HEK293 (cell line): ENCODE measurements around the gene CYB5R3.

Source experiments
- KLF17 ChIP-seq: fragments of 450-650 bp; formaldehyde crosslinking; IDR thresholded peaks from 2 replicates; pipeline ENCODE4 v1.5.1; 2016; ENCODE audit warnings: missing biosample characterization, missing genetic modification characterization
- KLF9 ChIP-seq: fragments of 450-650 bp; formaldehyde crosslinking; IDR thresholded peaks from 2 replicates; pipeline ENCODE4 v1.5.1; 2016; ENCODE audit warnings: missing biosample characterization, missing genetic modification characterization, low read depth
- PRDM10 ChIP-seq: fragments of 450-650 bp; formaldehyde crosslinking; IDR thresholded peaks from 2 replicates; pipeline ENCODE4 v1.5.1; 2016; ENCODE audit warnings: missing biosample characterization, missing genetic modification characterization
- SP2 ChIP-seq: fragments of 450-650 bp; formaldehyde crosslinking; IDR thresholded peaks from 2 replicates; pipeline ENCODE4 v1.5.1; 2016; ENCODE audit warnings: missing biosample characterization, missing genetic modification characterization
- YY1 ChIP-seq: fragments of 450-650 bp; formaldehyde crosslinking; IDR thresholded peaks from 2 replicates; pipeline ENCODE4 v1.5.1; 2018; ENCODE audit warnings: missing biosample characterization, missing genetic modification characterization
- ZBTB1 ChIP-seq: fragments of 450-650 bp; formaldehyde crosslinking; IDR thresholded peaks from 2 replicates; pipeline ENCODE4 v1.5.1; 2016; ENCODE audit warnings: missing biosample characterization, missing genetic modification characterization
- ZBTB10 ChIP-seq: fragments of 450-650 bp; formaldehyde crosslinking; IDR thresholded peaks from 2 replicates; pipeline ENCODE4 v1.5.1; 2016; ENCODE audit warnings: missing biosample characterization, missing genetic modification characterization
- ZBTB17 ChIP-seq: fragments of 450-650 bp; formaldehyde crosslinking; IDR thresholded peaks from 2 replicates; pipeline ENCODE4 v1.5.1; 2016; ENCODE audit warnings: missing biosample characterization, missing genetic modification characterization
- ZNF18 ChIP-seq: fragments of 450-650 bp; formaldehyde crosslinking; IDR thresholded peaks from 2 replicates; pipeline ENCODE4 v1.5.1; 2016; ENCODE audit warnings: missing biosample characterization, missing genetic modification characterization
- ZNF202 ChIP-seq: fragments of 450-650 bp; formaldehyde crosslinking; IDR thresholded peaks from 2 replicates; pipeline ENCODE4 v1.5.1; 2016; ENCODE audit warnings: missing biosample characterization, missing genetic modification characterization, borderline replicate concordance
- ZNF266 ChIP-seq: fragments of 450-650 bp; formaldehyde crosslinking; IDR thresholded peaks from 2 replicates; pipeline ENCODE4 v1.5.1; 2016; ENCODE audit warnings: missing biosample characterization, missing genetic modification characterization, low read depth
- ZNF391 ChIP-seq: fragments of 450-650 bp; formaldehyde crosslinking; IDR thresholded peaks from 2 replicates; pipeline ENCODE4 v1.5.1; 2016; ENCODE audit warnings: low read depth, missing biosample characterization, missing genetic modification characterization, borderline replicate concordance
- ZNF433 ChIP-seq: fragments of 450-650 bp; formaldehyde crosslinking; IDR thresholded peaks from 2 replicates; pipeline ENCODE4 v1.5.1; 2016; ENCODE audit warnings: missing biosample characterization, missing genetic modification characterization, low read depth
- ZNF549 ChIP-seq: fragments of 450-650 bp; IDR thresholded peaks from 2 replicates; pipeline ENCODE4 v1.5.1; 2018; ENCODE audit warnings: missing biosample characterization, missing genetic modification characterization, mild to moderate bottlenecking, inconsistent platforms, moderate library complexity
- ZNF660 ChIP-seq: fragments of 450-650 bp; IDR thresholded peaks from 2 replicates; pipeline ENCODE4 v1.5.1; 2018; ENCODE audit warnings: missing biosample characterization, mild to moderate bottlenecking, missing genetic modification characterization
- ZNF76 ChIP-seq: fragments of 450-650 bp; formaldehyde crosslinking; IDR thresholded peaks from 2 replicates; pipeline ENCODE4; 2016; ENCODE audit warnings: low read depth, missing biosample characterization, missing genetic modification characterization, borderline replicate concordance

Gene CYB5R3

GRCh38 chr22:42581762-42582716, 67.2 kb downstream of the CYB5R3 start (continued):
- TF ChIP-seq KLF9 (tag by site-specific recombination) (peak; percentile 66), PRDM10 (no peak), ZBTB1 (no peak), ZNF391 (0 out of 2 replicates have a peak, but pooled peaks have one; percentile 42), KLF17 (tag by site-specific recombination) (peak; percentile 48; the same call in 1 of the 2 replicates), ZNF433 (no peak), ZNF266 (tag by site-specific recombination) (no peak), ZNF202 (tag by site-specific recombination) (no peak), ZBTB10 (tag by site-specific recombination) (no peak), ZNF549 (tag by site-specific recombination) (no peak), YY1 (tag by site-specific recombination) (peak; percentile 74), ZNF76 (tag by site-specific recombination) (peak; percentile 88), ZBTB17 (tag by site-specific recombination) (peak; percentile 95), ZNF660 (peak; percentile 34; the same call in 1 of the 2 replicates), SP2 (tag by site-specific recombination) (peak; percentile 60), ZNF18 (tag by site-specific recombination) (no peak)
